Activated CD8-positive, alpha-beta memory T cell treated with anti-CD3 and anti-CD28 coated beads, Interleukin-2, amount 10 ng/mL, durations not matched to agents 7 days and 5 days (primary cell): ENCODE measurements around the gene MTUS2. TPM values are rescaled to one million over a fixed set of nuclear protein-coding genes. Genes with fewer than 3 reads are reported as not detected.

Experiments used
- ATAC-seq: fragments of 150-1000 bp; cut with Tn5 transposase; one replicate; pipeline ENCODE4 v1.10.0; 2021; ENCODE audit warnings: moderate library complexity
- CTCF ChIA-PET: fragments of 350-600 bp; sonication (Branson Sonifier 250); formaldehyde crosslinking; loops from one replicate; lab custom pipeline; 2021; ENCODE audit warnings: antibody characterized with exemption; lab: Charles Lee
- DNase-seq: peaks from one replicate; pipeline ENCODE4 v3.0.0-alpha.2; 2020
- H3K27ac Mint-ChIP-seq: one replicate; pipeline ENCODE4 v1.8.0; 2021; ENCODE audit warnings: mild to moderate bottlenecking, mixed read lengths
- H3K27me3 Mint-ChIP-seq: one replicate; pipeline ENCODE4 v1.8.0; 2021; ENCODE audit warnings: mixed read lengths
- H3K36me3 Mint-ChIP-seq: one replicate; pipeline ENCODE4 v1.8.0; 2021; ENCODE audit warnings: mild to moderate bottlenecking, mixed read lengths
- H3K4me1 Mint-ChIP-seq: one replicate; pipeline ENCODE4 v1.8.0; 2021; ENCODE audit warnings: mixed read lengths
- H3K4me3 Mint-ChIP-seq: one replicate; pipeline ENCODE4 v1.8.0; 2021; ENCODE audit warnings: mild to moderate bottlenecking, moderate library complexity, mixed read lengths
- H3K9me3 Mint-ChIP-seq: one replicate; pipeline ENCODE4 v1.8.0; 2022; ENCODE audit warnings: low read depth, mixed read lengths
- total RNA-seq, 2 experiments: library from RNA; stranded (reverse); gene quantifications; one replicate each; pipeline ENCODE4 v1.2.3, GENCODE V29; 2021

The MTUS2 gene
- total RNA-seq, 2 experiments from 2014 or later = not detected

DNA sequence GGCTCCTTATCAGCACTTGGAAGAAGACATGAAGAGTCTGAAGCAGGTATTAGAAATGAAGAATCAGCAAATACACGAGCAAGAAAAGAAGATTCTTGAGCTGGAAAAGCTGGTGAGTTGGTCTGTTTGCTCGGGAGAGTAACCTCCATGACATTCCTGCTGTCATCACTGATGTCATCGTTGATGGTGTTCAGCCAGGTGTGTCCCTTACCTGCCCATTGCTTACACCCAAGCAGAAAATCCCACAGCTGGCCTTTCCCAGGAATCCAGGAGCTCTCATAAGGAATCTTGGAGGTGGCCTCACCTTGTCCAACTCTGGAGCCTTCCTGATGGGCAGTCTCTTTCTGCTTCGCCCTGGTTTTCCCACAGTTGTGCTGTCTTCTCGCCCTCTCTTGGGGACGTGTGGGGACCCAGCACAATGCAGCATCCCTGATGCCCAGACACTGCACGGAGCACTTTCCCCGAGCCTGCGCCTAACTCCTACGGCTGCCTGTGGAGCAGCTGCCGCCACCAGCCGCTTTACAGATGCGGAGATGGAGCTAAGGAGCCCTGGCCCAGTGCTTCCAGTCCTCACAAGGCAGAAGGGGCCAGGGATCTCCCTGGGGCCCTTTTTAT is 678.4 kb downstream of the MTUS2 start:
- Mint-ChIP-seq H3K27me3 (peaks cover 29% of the 10 kb centered on the region), H3K27ac (no peak overlapping the region), H3K4me3 (no peak overlapping the region), H3K4me1 (peaks cover 8% of the 10 kb centered on the region), H3K9me3 (no peaks in the 10 kb centered on the region), H3K36me3 (no peaks in the 10 kb centered on the region)
- CTCF ChIA-PET = interaction anchor here (3.6 kb wide), 1 partner anchor 10 kb away, joined by 21 read pairs; no protein-coding TSS in a partner anchor
- DNase-seq = no peak
- no peak for ATAC-seq

DNA sequence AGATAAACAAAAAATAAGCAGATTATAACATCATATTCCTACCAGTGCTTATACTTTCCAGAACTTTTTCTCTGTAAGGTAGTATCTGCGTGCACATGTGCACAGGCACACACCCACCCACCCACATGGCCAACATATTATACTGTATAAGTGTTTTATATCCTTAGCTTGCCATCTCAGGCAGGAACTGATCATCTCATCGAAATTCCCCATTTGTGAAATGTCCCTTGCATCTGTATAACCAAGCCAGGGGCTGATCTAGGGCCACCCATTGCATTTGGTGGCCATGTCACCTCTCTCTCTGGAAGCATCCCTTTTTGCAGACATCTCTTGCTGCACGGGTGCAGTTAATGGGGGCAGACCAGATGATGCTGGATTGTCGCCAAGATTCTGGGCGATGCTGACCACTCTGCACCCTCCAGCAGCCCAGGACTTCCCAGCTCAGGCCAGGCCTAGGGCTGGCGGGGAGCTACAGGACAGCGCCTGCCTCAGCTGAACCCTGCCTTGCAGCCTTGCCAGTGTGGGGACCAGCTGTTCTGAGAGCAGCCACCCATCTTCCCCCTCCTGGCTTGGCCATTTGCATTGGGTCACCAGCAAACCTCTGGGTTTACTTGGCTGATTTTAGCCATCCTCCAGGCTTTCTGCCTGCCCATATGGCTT is 679.5 kb downstream of the MTUS2 start:
- Mint-ChIP-seq H3K36me3 (no peaks in the 10 kb centered on the region), H3K27me3 (peaks cover 32% of the 10 kb centered on the region), H3K4me3 (no peak overlapping the region), H3K27ac (no peak overlapping the region), H3K9me3 (no peaks in the 10 kb centered on the region), H3K4me1 (peaks cover 8% of the 10 kb centered on the region)
- CTCF ChIA-PET = no interaction called here
- DNase-seq = no peak
- ATAC-seq = no peak

DNA sequence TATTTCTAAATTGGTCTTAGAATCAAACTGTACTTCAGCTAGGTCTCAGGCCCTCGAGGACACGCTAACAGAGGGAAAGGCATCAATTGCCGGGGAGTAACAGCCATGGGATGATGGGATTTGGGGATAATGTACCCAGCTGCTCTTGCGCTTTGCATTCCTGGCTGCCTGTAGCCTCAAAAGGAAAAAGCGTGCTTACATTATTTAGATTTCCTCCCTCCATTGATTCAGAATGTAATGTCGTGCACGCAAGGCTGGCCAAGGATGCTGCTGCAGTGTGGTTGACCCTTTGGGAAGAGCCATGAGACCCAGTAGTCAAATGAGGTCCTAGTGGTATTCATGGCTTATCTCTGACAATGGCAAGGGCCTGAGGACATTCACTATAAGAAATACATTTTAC is 680.2 kb downstream of the MTUS2 start:
- no peak overlapping the region for H3K4me3 Mint-ChIP-seq
- DNase-seq (no peak), ATAC-seq (no peak)
- peaks cover 8% of the 10 kb centered on the region for H3K4me1 Mint-ChIP-seq
- CTCF ChIA-PET = no interaction called here
- H3K27ac Mint-ChIP-seq = no peak overlapping the region
- H3K27me3 Mint-ChIP-seq = peaks cover 32% of the 10 kb centered on the region
- no peaks in the 10 kb centered on the region for H3K36me3 Mint-ChIP-seq
- H3K9me3 Mint-ChIP-seq = no peaks in the 10 kb centered on the region

DNA sequence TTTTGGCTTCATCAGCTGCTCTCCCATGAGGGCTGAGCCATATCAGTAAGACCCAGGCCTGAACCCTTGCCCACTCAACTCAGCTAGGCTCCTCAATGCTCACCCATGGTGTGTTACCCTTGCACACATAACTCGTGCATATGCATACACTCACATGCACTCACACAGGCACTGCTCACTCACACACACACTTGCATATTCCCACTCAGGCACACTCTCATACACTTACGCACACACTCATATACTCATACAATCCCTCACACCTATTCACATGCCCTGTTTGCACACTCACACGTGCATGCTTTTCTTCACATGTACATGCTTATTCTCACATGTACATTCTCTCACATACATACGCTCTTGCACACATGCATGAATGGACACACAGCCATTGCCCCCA is 681.5 kb downstream of the MTUS2 start:
- DNase-seq (no peak), ATAC-seq (no peak)
- no peak overlapping the region for H3K27ac Mint-ChIP-seq
- H3K9me3 Mint-ChIP-seq = no peaks in the 10 kb centered on the region
- H3K4me1 Mint-ChIP-seq = peaks cover under 1% of the 10 kb centered on the region
- peaks cover 24% of the 10 kb centered on the region for H3K27me3 Mint-ChIP-seq
- no peaks in the 10 kb centered on the region for H3K36me3 Mint-ChIP-seq
- no peak overlapping the region for H3K4me3 Mint-ChIP-seq
- CTCF ChIA-PET = interaction anchor here (1.7 kb wide), 1 partner anchor 28 kb away, joined by 3 read pairs; no protein-coding TSS in a partner anchor

DNA sequence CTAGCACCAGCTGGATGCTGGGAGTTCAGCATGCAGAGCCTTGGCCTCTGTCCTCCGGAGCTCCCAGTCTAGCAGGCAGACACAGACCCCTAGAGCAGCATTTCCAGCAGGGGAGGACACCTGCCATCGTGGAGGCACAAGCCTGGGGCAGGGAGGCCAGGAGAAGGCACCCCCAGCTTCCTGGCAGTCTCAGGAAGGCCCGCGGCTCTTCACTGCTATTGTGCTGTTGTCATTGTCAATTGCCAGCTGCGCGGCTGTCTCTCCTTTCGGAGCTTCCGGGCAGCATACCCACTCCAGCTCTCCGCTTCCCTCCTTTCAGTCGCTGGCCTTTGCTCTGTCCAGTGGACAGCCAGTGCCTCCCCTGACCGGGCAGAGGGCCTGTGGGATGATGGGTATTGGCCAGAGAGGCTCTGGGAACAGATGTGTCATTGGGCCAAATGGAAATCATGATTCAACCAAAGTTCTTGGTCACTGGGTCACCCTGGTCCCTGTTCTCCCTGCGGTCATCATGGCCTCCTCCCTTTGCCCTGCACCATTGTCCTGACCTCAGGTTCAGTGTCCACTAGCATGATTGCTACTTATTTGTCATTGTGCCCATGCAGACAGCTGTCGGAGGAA is 682.4 kb downstream of the MTUS2 start:
- H3K4me3 Mint-ChIP-seq = no peak overlapping the region
- H3K36me3 Mint-ChIP-seq = no peaks in the 10 kb centered on the region
- no peak overlapping the region for H3K27ac Mint-ChIP-seq
- H3K4me1 Mint-ChIP-seq = peaks cover 5% of the 10 kb centered on the region
- CTCF ChIA-PET = interaction anchor here (1.4 to 1.7 kb wide), 2 partner anchors 29 to 613 kb away, joined by 3 to 5 read pairs; no protein-coding TSS in a partner anchor
- ATAC-seq = no peak
- no peak for DNase-seq
- H3K27me3 Mint-ChIP-seq = peaks cover 22% of the 10 kb centered on the region
- no peaks in the 10 kb centered on the region for H3K9me3 Mint-ChIP-seq

DNA sequence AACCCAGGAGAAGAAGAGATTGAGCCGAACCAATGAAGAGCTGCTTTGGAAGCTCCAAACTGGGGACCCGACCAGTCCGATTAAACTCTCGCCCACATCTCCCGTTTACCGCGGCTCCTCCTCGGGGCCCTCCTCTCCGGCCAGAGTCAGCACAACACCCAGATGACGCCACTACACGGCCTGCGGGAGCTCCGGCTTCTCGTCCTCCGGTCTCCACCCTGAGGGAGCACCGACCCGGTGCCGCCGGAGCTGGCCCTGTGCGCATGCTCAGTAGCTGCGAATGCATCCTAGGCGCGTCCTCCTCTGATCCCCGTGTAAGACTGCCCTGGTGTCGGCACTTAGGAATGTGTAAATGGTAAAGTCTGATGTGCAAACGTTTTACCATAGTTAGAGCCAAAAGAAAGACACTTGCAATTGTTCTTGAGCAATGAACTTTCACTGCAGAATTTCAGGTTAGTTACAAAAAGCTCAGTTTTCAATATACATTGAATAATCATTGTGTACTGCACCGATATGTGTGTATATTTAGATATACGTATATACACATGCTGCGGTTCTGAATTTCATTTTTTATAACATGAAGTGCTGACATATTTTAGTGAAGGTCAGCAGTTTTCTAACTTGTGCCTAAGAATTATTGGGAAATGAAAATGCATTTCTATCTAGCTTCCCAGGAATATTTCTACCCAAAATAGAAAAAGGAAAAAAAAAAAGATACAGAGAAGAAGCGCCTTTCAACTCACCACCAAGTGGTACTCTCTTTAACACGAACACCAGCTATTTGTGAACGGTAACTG is 683.1 kb downstream of the MTUS2 start:
- CTCF ChIA-PET = interaction anchor here (1.1 to 1.7 kb wide), 3 partner anchors 10 to 612 kb away, joined by 3 to 5 read pairs (median 3); no protein-coding TSS in a partner anchor
- H3K4me3 Mint-ChIP-seq = no peak overlapping the region
- H3K27ac Mint-ChIP-seq = no peak overlapping the region
- H3K27me3 Mint-ChIP-seq = peaks cover 22% of the 10 kb centered on the region
- H3K4me1 Mint-ChIP-seq = peaks cover 7% of the 10 kb centered on the region
- no peak for DNase-seq
- H3K9me3 Mint-ChIP-seq = no peaks in the 10 kb centered on the region
- no peaks in the 10 kb centered on the region for H3K36me3 Mint-ChIP-seq
- ATAC-seq = no peak

DNA sequence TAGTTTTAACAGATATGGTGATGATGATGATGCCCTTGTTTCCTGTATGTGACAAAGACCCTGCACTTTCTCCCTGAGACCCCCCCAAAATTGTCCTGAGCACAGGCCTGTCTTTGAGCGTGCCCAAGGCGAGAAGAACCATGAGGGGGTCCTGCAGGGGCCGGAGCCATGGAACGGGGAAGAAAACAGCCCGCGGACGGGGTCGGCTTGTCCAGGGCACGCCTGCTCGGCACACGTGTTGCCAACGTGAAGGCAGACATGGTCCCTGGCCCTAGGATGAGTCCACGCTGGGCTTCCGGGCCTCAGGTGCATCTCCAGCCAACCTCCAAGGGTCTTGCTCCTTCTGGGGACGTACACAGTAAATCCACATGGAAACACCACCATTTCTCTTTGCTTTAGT is 684.6 kb downstream of the MTUS2 start:
- Mint-ChIP-seq H3K4me1 (peaks cover 13% of the 10 kb centered on the region), H3K4me3 (no peak overlapping the region), H3K27ac (no peak overlapping the region), H3K27me3 (peaks cover 22% of the 10 kb centered on the region), H3K9me3 (no peaks in the 10 kb centered on the region), H3K36me3 (no peaks in the 10 kb centered on the region)
- CTCF ChIA-PET = no interaction called here
- DNase-seq (no peak), ATAC-seq (no peak)

DNA sequence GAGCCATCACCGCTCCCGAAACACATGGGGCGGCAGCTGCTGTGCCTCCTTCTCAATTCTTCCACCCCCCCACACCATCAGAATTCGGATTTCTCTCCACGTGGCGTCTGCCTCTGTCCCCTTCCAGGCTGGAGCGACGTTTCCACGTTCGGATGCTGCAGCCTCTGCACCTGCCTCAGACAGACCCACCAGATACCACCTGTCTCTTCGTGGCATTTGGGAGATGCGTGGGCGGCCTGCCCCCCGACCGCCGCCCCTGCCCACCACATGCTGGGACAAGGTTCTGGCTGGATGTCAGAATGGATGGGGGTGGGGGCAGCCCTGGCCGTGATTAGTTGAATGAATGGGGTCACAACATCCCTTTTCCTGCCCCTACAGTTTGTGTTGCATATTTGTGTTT is 685.4 kb downstream of the MTUS2 start:
- DNase-seq = no peak
- H3K9me3 Mint-ChIP-seq = no peaks in the 10 kb centered on the region
- H3K4me1 Mint-ChIP-seq = peaks cover 15% of the 10 kb centered on the region
- CTCF ChIA-PET = no interaction called here
- H3K36me3 Mint-ChIP-seq = no peaks in the 10 kb centered on the region
- ATAC-seq = no peak
- H3K27ac Mint-ChIP-seq = no peak overlapping the region
- H3K27me3 Mint-ChIP-seq = peaks cover 21% of the 10 kb centered on the region
- H3K4me3 Mint-ChIP-seq = no peak overlapping the region

DNA sequence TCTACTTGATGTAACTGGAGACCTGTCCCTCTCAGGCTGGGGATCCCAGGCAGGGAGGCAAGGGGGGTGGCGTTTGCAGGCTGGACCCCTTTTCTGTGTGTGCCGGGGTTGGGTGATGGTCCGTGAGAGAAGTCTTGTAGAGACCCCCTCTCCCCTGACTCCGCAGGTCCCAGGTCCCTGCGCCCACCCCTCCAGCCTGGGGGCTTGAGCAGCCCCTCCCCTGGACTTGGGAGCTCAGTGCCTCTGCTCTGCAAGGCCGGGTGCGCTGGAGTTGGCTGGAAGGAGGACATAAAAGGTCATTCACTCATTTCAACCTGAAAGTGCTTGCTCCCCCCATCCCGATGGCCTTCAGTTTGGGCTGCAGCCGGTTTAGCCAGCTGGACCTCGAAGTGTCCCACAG is 685.8 kb downstream of the MTUS2 start:
- Mint-ChIP-seq H3K4me1 (peaks cover 15% of the 10 kb centered on the region), H3K9me3 (no peaks in the 10 kb centered on the region), H3K4me3 (no peak overlapping the region), H3K27ac (no peak overlapping the region), H3K36me3 (no peaks in the 10 kb centered on the region), H3K27me3 (peaks cover 19% of the 10 kb centered on the region)
- ATAC-seq (no peak), DNase-seq (no peak)
- CTCF ChIA-PET = interaction anchor here (4.4 to 4.7 kb wide), 2 partner anchors 201 to 607 kb away, joined by 35 to 54 read pairs; no protein-coding TSS in a partner anchor

DNA sequence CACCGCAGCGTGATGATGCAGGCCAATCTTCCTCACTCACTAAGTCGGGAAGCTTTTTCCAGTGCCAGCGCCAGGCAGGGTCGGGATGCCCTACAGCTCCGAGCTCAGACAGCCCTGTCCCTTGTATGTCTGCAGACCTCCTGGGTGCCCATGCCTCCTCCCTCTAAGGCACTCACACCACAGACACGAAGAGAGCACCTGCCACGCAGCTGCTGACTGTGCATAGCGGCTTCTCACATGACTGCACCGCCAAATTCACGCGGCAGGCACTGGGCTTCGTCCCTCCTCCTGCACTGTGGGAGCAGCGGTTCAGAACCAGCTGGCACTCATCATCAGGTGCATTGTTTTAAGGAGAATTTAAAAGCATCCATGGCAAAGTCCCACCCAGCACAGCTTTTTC is 687.2 kb downstream of the MTUS2 start:
- H3K27me3 Mint-ChIP-seq = peaks cover 16% of the 10 kb centered on the region
- no peak overlapping the region for H3K4me3 Mint-ChIP-seq
- ATAC-seq (no peak), DNase-seq (no peak)
- CTCF ChIA-PET = interaction anchor here (0.7 to 4.7 kb wide), 12 partner anchors 13 to 606 kb away, joined by 3 to 54 read pairs (median 6); no protein-coding TSS in a partner anchor
- H3K4me1 Mint-ChIP-seq = peaks cover 15% of the 10 kb centered on the region
- no peak overlapping the region for H3K27ac Mint-ChIP-seq
- H3K9me3 Mint-ChIP-seq = no peaks in the 10 kb centered on the region
- H3K36me3 Mint-ChIP-seq = peaks cover 8% of the 10 kb centered on the region

DNA sequence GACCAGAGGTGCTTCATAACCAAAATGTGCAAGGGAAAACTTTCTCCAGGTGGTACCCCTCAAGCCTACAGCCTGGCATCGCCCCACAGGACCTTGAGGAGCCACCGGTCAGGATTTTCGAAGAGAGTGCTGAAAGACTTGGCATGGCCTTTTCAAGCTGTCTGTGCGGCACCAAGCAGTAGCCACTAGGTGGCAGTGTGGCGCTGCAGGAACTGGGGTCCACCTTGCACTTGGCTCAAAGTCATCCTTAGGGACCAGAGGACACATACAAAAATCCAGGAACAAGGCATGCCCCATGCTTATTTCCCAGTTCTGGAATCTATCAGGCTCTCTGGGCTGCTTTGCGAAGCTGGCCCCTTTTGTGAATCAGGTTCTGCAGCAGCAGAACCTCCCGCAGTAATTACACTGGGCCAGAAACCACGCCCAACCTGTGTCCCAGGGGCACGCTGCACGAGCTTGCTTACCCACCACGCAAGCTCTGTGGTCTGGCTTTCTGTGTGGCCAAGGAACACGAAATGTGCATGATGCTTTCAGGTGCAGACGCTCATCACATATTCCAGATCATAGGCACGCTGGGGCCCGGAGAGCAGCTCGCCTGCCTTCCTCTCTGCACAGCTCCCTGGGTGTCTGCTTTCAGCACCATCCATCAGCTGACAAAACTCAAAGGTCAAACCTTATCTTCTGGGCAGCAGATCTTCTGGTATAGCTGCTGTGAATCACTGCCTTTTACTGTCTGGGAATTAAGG is 688.2 kb downstream of the MTUS2 start:
- H3K36me3 Mint-ChIP-seq = peaks cover 8% of the 10 kb centered on the region
- CTCF ChIA-PET = interaction anchor here (0.6 to 4.7 kb wide), 36 partner anchors 11 to 624 kb away, joined by 3 to 54 read pairs (median 4); partner anchors contain the start of gene SLC7A1
- H3K9me3 Mint-ChIP-seq = no peaks in the 10 kb centered on the region
- H3K27me3 Mint-ChIP-seq = peaks cover 9% of the 10 kb centered on the region
- no peak overlapping the region for H3K27ac Mint-ChIP-seq
- H3K4me1 Mint-ChIP-seq = peaks cover 15% of the 10 kb centered on the region
- ATAC-seq (peak; percentile 86), DNase-seq (peak; percentile 82)
- no peak overlapping the region for H3K4me3 Mint-ChIP-seq

DNA sequence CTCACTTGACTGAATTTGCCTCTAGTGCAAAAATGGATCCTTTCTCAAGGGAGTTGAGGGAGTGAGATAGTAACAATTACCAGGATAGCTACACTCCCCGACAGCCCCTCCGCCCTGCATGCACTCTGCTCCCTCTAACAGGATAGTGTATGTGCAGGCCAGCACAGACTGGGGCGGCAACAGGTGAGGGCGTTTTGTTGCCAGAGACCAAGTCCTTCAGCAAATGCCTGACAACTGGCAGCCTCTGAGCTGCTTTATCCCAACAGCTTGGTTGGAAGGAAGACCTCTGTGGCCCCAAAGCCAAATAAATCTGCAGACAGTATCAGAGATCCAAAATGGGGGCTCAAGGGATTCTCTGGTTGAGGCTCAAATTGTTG is 688.7 kb downstream of the MTUS2 start:
- H3K4me1 Mint-ChIP-seq = peaks cover 15% of the 10 kb centered on the region
- H3K36me3 Mint-ChIP-seq = peaks cover 11% of the 10 kb centered on the region
- DNase-seq (no peak), ATAC-seq (no peak)
- H3K27ac Mint-ChIP-seq = peak overlapping the region; percentile 14
- H3K27me3 Mint-ChIP-seq = peaks cover 3% of the 10 kb centered on the region
- CTCF ChIA-PET = interaction anchor here (0.7 to 4.7 kb wide), 28 partner anchors 10 to 623 kb away, joined by 3 to 54 read pairs (median 5); partner anchors contain the start of gene SLC7A1
- no peaks in the 10 kb centered on the region for H3K9me3 Mint-ChIP-seq
- no peak overlapping the region for H3K4me3 Mint-ChIP-seq
